ENCODE data around the gene SLC13A4. TPM values are rescaled to one million over a fixed set of nuclear protein-coding genes. Genes with fewer than 3 reads are reported as not detected.

SLC13A4 gene
- total and polyA plus RNA-seq, 8 donors, result 0.31 to 1.7 (median 1.6) TPM; not detected in 5

DNA sequence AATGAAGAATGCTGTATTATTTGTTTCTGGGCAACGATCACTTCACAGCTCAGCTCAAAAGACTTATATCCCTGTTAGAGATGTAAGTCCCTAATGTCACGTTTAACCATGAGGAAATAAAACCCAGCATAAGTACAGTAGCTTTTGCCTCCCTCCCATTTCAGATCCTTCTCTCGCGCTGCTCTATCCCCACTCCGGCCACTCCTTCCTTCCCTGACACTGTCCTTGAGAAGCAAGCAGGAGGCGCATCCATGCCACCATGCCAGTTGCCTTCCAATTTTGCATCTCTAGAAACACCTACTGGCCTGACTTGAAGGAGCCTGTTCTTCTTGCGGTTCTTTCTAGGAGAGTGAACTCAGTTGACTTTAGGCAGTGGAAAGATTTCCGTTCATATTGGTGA is 19.4 kb upstream of the SLC13A4 start:
- peaks cover 0 to 12% (median 6%) of the 10 kb centered on the region in 4 donors for H3K4me1 ChIP-seq
- DNase-seq, result no peak
- no peaks in the 10 kb centered on the region for H3K36me3 ChIP-seq
- intact Hi-C loops (cut with DNase I; ENCODE audit: low total_unique reads), result no loop called here
- peak overlapping the region in 2 of 5 donors; percentile 5 to 81 for H3K27ac ChIP-seq
- 86 to 89% (median 88%) methylated on average over 8 of the region's 8 CpGs for WGBS, 5 donors
- no peaks in the 10 kb centered on the region for H3K9me3 ChIP-seq
- peak overlapping the region in 1 of 4 donors; percentile 5 for H3K4me3 ChIP-seq
- TF ChIP-seq EP300 (IDR thresholded peaks at IDR 0.05) (no peak), POLR2AphosphoS5 (IDR thresholded peaks at IDR 0.05) (no peak), POLR2A (IDR thresholded peaks at IDR 0.05) (no peak)
- TF ChIP-seq, protein P1, sequence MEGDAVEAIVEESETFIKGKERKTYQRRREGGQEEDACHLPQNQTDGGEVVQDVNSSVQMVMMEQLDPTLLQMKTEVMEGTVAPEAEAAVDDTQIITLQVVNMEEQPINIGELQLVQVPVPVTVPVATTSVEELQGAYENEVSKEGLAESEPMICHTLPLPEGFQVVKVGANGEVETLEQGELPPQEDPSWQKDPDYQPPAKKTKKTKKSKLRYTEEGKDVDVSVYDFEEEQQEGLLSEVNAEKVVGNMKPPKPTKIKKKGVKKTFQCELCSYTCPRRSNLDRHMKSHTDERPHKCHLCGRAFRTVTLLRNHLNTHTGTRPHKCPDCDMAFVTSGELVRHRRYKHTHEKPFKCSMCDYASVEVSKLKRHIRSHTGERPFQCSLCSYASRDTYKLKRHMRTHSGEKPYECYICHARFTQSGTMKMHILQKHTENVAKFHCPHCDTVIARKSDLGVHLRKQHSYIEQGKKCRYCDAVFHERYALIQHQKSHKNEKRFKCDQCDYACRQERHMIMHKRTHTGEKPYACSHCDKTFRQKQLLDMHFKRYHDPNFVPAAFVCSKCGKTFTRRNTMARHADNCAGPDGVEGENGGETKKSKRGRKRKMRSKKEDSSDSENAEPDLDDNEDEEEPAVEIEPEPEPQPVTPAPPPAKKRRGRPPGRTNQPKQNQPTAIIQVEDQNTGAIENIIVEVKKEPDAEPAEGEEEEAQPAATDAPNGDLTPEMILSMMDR (IDR thresholded peaks at IDR 0.05), result no peak
- H3K27me3 ChIP-seq, result no peaks in the 10 kb centered on the region

DNA sequence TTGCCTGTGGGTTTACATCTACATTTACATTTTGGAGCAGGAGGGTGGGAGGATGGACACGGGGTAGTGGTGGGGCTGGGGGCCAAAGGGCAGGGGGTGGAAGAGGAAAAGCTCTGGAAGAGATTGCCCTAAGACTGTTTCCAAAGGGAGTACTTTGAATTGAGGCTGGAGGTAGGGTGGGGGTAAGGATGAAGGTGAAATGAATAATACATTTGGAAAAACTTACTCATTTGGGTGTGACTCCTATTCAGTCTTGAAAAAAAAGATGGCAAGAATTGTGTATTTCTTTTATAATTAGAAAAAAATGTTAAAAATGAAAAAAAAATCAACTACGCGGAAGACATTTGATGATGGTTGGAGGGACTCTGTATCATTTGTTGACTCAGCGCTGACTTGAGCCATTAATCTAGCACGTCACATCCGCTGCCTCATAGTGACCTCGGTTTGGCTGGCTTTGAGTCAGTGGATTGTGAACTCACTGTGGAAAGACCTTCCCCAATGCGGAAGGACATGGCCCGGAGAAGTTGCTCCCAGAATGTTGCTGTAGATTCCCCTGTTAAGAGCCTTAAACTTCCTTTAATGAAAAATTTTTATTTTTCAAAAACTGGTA is 17.8 kb upstream of the SLC13A4 start:
- no peaks in the 10 kb centered on the region for H3K27me3 ChIP-seq
- WGBS, 5 donors, result 57 to 65% (median 63%) methylated on average over 9 of the region's 9 CpGs
- H3K4me1 ChIP-seq, result peaks cover 0 to 12% (median 6%) of the 10 kb centered on the region in 4 donors
- no peak overlapping the region for H3K4me3 ChIP-seq
- peak in 1 of 2 donors; percentile 41 for DNase-seq
- intact Hi-C loops (cut with DNase I; ENCODE audit: low total_unique reads), result no loop called here
- peak overlapping the region in 2 of 5 donors; percentile 24 to 40 for H3K27ac ChIP-seq
- H3K9me3 ChIP-seq, result no peaks in the 10 kb centered on the region
- H3K36me3 ChIP-seq, result no peaks in the 10 kb centered on the region
- TF ChIP-seq POLR2A (IDR thresholded peaks at IDR 0.05) (no peak), POLR2AphosphoS5 (IDR thresholded peaks at IDR 0.05) (peak in 1 of 3 donors; percentile 47)

DNA sequence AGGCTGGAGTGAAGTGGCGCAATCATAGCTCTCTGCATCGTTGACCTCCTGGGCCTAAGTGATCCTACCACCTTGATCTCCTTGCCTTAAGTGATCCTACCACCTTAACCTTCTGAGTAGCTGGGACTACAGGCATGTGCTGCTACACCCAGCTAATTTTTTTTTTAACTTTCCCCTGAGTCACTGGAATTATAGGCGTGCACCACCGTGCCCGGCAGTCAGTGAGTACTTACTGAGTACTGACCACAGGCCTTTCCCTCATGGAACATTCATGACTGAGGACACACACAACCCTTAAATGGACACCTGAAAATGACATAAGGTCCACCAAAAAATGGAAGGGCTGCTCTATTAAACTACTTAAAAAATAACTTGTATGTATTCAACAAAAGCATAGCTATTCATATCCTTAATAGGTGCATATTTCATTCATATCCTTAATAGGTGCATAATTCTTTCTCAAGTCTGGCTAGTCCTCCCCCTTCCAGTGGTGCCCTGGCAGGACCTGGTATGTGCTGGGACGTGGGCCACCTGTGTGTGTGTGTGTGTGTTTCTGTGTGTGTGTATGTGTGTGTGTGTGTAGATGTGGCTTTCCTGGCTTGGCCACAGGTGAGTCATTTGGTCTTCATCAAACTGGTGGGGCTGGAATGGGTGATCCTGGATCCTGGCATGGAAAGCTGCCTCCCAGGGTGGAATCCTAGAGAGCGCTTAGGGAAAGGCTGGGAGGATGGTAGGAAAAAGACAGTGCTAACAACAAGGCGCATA is 17.1 kb upstream of the SLC13A4 start:
- intact Hi-C loops (cut with DNase I; ENCODE audit: low total_unique reads), result no loop called here
- H3K27ac ChIP-seq, result peak overlapping the region in 2 of 5 donors; percentile 24 to 40
- no peaks in the 10 kb centered on the region for H3K27me3 ChIP-seq
- DNase-seq, result no peak
- TF ChIP-seq, protein P1 (IDR thresholded peaks at IDR 0.05), result no peak
- TF ChIP-seq POLR2AphosphoS5 (IDR thresholded peaks at IDR 0.05) (no peak), POLR2A (IDR thresholded peaks at IDR 0.05) (no peak), EP300 (IDR thresholded peaks at IDR 0.05) (no peak)
- H3K4me1 ChIP-seq, result peaks cover 0 to 12% (median 6%) of the 10 kb centered on the region in 4 donors
- no peaks in the 10 kb centered on the region for H3K9me3 ChIP-seq
- 71 to 89% (median 80%) methylated on average over 7 to 8 of the region's 8 CpGs for WGBS, 5 donors
- no peaks in the 10 kb centered on the region for H3K36me3 ChIP-seq
- no peak overlapping the region for H3K4me3 ChIP-seq

DNA sequence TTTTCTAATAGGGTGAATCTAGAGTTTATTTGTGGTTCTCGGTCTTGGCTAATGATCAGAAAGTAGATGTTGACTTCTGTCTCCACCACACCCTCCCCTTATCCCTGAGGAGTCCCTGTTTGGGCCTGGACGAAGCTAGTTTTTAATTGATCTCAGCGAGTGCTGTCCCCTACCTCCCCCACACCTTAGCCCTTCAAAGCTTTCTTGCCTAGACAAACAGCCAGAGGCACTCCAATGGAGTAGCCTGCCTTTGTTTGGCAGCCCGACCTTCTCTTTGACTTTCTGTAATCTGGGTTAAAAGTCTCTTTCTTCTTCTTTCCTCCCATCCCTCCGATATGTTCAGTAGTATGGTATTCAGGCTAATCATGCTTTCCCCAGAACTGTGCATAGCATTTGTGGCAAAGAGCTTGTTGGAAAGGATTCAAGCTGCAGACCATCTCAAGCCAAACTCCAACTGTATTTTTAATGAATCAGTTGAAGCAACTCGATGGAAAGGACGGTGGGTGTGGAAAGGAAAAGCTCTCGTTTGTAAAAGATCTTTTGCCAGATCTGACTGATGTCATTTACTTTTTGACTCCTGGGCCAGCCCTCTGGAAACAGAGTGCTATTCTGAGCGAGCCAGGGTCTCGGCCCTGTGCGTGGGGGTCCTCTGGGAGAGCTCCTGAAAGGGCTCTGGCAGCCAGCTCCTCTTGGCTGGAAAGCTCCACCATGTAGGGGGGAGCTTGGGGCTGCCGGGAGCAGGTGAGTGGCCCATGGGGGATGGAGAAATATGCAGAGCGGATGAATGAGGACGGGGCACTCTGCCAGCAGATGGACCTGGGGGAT is 16.1 kb upstream of the SLC13A4 start:
- H3K27ac ChIP-seq, result no peak overlapping the region
- peak in 1 of 2 donors; percentile 19 for DNase-seq
- no peak overlapping the region for H3K4me3 ChIP-seq
- no peaks in the 10 kb centered on the region for H3K27me3 ChIP-seq
- intact Hi-C loops (cut with DNase I; ENCODE audit: low total_unique reads), result no loop called here
- TF ChIP-seq POLR2A (IDR thresholded peaks at IDR 0.05) (no peak), EP300 (IDR thresholded peaks at IDR 0.05) (no peak), POLR2AphosphoS5 (IDR thresholded peaks at IDR 0.05) (no peak)
- TF ChIP-seq, protein P1 (IDR thresholded peaks at IDR 0.05), result no peak
- no peaks in the 10 kb centered on the region for H3K9me3 ChIP-seq
- H3K4me1 ChIP-seq, result peaks cover 0 to 12% (median 4%) of the 10 kb centered on the region in 4 donors
- no peaks in the 10 kb centered on the region for H3K36me3 ChIP-seq
- WGBS, 5 donors, result 35 to 49% (median 42%) methylated on average over 14 of the region's 14 CpGs
